MM.1S (cell line): ENCODE results near the gene SPTSSB.

Experiments
- EZH2phosphoT487 ChIP-seq: fragments of 300-600 bp; sonication (generic); IDR thresholded peaks from 2 replicates; pipeline ENCODE4 v1.6.1; 2018; ENCODE audit warnings: antibody characterized with exemption, low read length
- TF ChIP-seq, protein P1 (sequence below): fragments of 300-600 bp; sonication (generic); IDR thresholded peaks from 2 replicates; pipeline ENCODE4 v1.5.1; 2016; ENCODE audit warnings: antibody characterized with exemption, low read length, mixed read lengths

DNA sequence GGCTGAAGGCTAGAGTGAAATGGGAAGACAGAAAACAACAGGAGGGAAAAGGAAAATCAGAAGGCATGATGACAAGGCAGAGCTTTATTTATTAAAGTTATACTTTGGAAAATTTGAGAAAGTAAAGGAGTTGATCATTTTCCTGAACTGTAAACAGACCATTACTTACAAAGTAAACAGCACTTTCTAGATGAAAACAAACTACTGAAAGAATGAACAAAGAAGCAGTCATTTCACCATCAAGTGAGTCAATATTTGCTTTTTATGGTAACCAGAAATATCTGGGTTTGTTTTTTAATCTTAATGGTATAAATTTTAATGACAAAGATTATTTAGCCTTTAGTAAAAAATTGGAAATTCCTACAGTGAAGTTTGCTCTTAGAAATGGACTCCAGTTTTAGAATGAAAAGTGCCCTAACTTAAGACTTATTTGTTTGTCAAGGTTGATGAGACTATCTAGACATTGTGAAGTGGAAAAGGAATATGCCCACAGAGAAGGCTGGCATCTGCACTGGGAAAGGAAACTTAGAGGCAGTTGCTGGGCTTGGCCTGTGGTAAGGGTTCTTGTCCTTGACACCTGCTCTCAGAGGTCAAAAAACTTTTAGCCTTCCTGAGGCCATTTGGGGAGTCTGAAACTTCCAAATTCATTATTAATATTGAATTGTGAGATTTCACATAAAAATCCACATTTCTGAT is 47.2 kb downstream of the SPTSSB start:
- TF ChIP-seq, protein P1, sequence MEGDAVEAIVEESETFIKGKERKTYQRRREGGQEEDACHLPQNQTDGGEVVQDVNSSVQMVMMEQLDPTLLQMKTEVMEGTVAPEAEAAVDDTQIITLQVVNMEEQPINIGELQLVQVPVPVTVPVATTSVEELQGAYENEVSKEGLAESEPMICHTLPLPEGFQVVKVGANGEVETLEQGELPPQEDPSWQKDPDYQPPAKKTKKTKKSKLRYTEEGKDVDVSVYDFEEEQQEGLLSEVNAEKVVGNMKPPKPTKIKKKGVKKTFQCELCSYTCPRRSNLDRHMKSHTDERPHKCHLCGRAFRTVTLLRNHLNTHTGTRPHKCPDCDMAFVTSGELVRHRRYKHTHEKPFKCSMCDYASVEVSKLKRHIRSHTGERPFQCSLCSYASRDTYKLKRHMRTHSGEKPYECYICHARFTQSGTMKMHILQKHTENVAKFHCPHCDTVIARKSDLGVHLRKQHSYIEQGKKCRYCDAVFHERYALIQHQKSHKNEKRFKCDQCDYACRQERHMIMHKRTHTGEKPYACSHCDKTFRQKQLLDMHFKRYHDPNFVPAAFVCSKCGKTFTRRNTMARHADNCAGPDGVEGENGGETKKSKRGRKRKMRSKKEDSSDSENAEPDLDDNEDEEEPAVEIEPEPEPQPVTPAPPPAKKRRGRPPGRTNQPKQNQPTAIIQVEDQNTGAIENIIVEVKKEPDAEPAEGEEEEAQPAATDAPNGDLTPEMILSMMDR: no peak
- no peak for TF ChIP-seq EZH2phosphoT487
